Tibial artery (tissue), 4 donors: ENCODE measurements around the gene VPS45.

Experiments
- DNase-seq, 2 donors: peaks; one replicate each; pipeline ENCODE4 v3.0.0-alpha.2; 2019
- H3K27ac ChIP-seq, 2 donors: fragments of 200-600 bp; sonication (generic) in 1 of 2; 1 replicate in 1 of 2; 2 replicates in 1 of 2; pipeline ENCODE4 v1.5.1; 2018 to 2019; ENCODE audit warnings: mild to moderate bottlenecking in 1 of 2
- H3K27me3 ChIP-seq, 2 donors: fragments of 200-600 bp; sonication (generic) in 1 of 2; one replicate each; pipeline versions ENCODE4 v1.5.1 to v1.6.0; 2016 to 2019
- H3K36me3 ChIP-seq, 3 donors: fragments of 200-600 bp; sonication (generic) in 2 of 3; one replicate each; pipeline ENCODE4 v1.5.1; 2016 to 2019; ENCODE audit warnings: mild to moderate bottlenecking in 2 of 3
- H3K4me1 ChIP-seq, 4 donors: fragments of 200-600 bp; sonication (generic) in 2 of 4; 1 replicate in 3 of 4; 2 replicates in 1 of 4; pipeline ENCODE4 v1.5.1; 2016 to 2019
- H3K4me3 ChIP-seq, 2 donors: fragments of 200-600 bp; sonication (generic) in 1 of 2; 1 replicate in 1 of 2; 2 replicates in 1 of 2; pipeline ENCODE4 v1.5.1; 2018 to 2019; ENCODE audit warnings: mild to moderate bottlenecking in 2 of 2
- H3K9me3 ChIP-seq, 3 donors: fragments of 200-600 bp; sonication (generic) in 1 of 3; one replicate each; pipeline ENCODE4 v1.5.1; 2016 to 2019
- CTCF ChIP-seq, 2 experiments: fragments of 200-600 bp in 1 of 2; fragments of 450-650 bp in 1 of 2; IDR thresholded peaks; one replicate each; pipeline ENCODE4 v1.5.1; 2017 to 2019; ENCODE audit warnings: antibody characterized with exemption in 2 of 2, mild to moderate bottlenecking in 1 of 2, moderate library complexity in 1 of 2
- intact Hi-C: fragments of 100-400 bp; cut with DNase I; formaldehyde crosslinking; loops from one replicate; pipeline ENCODE4 v1.15.0; 2023; ENCODE audit warnings: low total_unique reads

Gene VPS45

GRCh38 chr1:150146849-150147542 is 79.4 kb downstream of the VPS45 start:
- intact Hi-C loops = loop anchor here (10.0 kb wide), 1 partner anchor 52 kb away; no protein-coding TSS in a partner anchor
- no peak overlapping the region for H3K4me3 ChIP-seq
- no peaks in the 10 kb centered on the region for H3K36me3 ChIP-seq
- no peaks in the 10 kb centered on the region for H3K9me3 ChIP-seq
- no peaks in the 10 kb centered on the region for H3K27me3 ChIP-seq
- DNase-seq = no peak
- no peak for TF ChIP-seq CTCF (IDR thresholded peaks at IDR 0.05)
- H3K4me1 ChIP-seq = peaks cover 0 to 15% (median 4%) of the 10 kb centered on the region in 4 donors
- H3K27ac ChIP-seq = peak overlapping the region in 1 of 2 donors; percentile 98

- intact Hi-C loops = loop anchor here (10.0 kb wide), 1 partner anchor 54 kb away; no protein-coding TSS in a partner anchor
- Histone ChIP-seq H3K4me1 (peaks cover 0 to 33% (median 18%) of the 10 kb centered on the region in 4 donors), H3K27me3 (no peaks in the 10 kb centered on the region), H3K4me3 (peak overlapping the region; percentile 86 to 95), H3K9me3 (no peaks in the 10 kb centered on the region), H3K36me3 (peaks cover 5 to 10% (median 9%) of the 10 kb centered on the region in 3 donors), H3K27ac (peak overlapping the region; percentile 98)
- no peak for DNase-seq
- no peak for TF ChIP-seq CTCF (IDR thresholded peaks at IDR 0.05)
Measured at GRCh38 chr1:150148837-150149270, 81.3 kb downstream of the VPS45 start.

GRCh38 chr1:150149271-150150132 is 81.9 kb downstream of the VPS45 start, which contains the start of gene PLEKHO1:
PLEKHO1 (plus strand) TSS chr1:150149916; CDS start chr1:150150258, 342 bp downstream.
- TF ChIP-seq CTCF (IDR thresholded peaks at IDR 0.05) = no peak
- H3K27ac ChIP-seq = peak within 1 kb of the TSS; percentile 98
- peak within 1 kb of the TSS; percentile 86 to 95 for H3K4me3 ChIP-seq
- H3K4me1 ChIP-seq = peaks cover 0 to 40% (median 23%) of the 10 kb centered on the region in 4 donors
- DNase-seq = peak; percentile 90 to 97
- peaks cover 11 to 16% (median 16%) of the 10 kb centered on the region in 3 donors for H3K36me3 ChIP-seq
- H3K9me3 ChIP-seq = no peaks in the 10 kb centered on the region
- intact Hi-C loops = loop anchor here (10.0 kb wide), 1 partner anchor 55 kb away; no protein-coding TSS in a partner anchor
- no peaks in the 10 kb centered on the region for H3K27me3 ChIP-seq

GRCh38 chr1:150150133-150151021 is 82.8 kb downstream of the VPS45 start:
- Histone ChIP-seq H3K4me1 (peaks cover 0 to 48% (median 27%) of the 10 kb centered on the region in 4 donors), H3K27ac (peak overlapping the region; percentile 98), H3K36me3 (peaks cover 20 to 25% (median 24%) of the 10 kb centered on the region in 3 donors), H3K9me3 (no peaks in the 10 kb centered on the region), H3K4me3 (peak overlapping the region; percentile 86 to 95), H3K27me3 (no peaks in the 10 kb centered on the region)
- intact Hi-C loops = no loop called here
- peak in 1 of 2 donors; percentile 76 for DNase-seq
- TF ChIP-seq CTCF (IDR thresholded peaks at IDR 0.05) = no peak
